T1000 (cell line): ENCODE measurements around the gene SCAMP3.
A peak's percentile ranks its signal among the peaks of the same experiment; 100 is the strongest.
"Not testable (repeated sequence)": the region's sequence is repeated elsewhere in the genome, so short reads cannot be mapped to it uniquely, and the experiment has no call there.

Experiments used
- DNase-seq: peaks from one replicate; lab custom pipeline; 2025; ENCODE audit warnings: mixed read lengths; lab: John Stamatoyannopoulos, UW

The SCAMP3 gene

DNA sequence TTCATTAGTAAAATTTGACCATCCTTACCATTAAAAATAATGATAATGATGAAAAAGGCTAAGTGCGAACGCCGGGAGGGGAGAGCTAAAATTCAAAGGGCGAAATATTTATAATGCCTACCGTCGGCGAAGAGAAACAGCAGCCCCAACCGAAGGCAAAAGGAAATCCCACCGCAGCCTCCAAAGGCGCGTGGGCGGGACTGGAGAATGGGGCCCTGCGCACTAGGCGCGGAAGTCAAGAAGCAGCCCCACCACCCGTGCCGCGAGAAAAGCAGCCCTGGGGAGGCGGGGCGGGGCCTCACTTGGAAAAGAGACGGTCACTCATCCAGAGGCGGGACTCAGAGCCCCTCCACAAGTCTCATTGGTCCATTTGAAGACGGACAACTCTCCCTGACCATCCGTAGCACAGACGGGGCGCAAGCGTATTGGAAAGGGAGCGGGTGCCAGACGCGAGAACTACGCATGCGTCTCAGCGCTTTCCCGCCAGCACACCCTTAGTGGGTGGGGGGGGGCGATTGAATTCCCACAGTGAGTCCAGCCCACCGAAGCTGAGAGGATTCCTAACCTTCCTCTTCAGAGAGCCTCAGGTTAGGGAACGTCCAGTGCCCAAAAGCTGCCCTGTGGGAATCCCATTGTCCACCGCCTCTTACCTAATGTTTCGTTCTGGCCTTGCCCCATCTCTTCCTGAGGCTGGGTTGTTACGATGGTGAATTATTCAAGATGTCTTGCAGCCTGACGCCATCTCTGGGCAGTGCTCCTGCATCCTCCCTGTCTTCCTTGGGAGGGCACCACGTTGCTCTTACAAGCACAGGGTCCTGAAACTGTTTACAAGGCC lies 34.7 kb downstream of the SCAMP3 start:
- peak; percentile 93 for DNase-seq

DNA sequence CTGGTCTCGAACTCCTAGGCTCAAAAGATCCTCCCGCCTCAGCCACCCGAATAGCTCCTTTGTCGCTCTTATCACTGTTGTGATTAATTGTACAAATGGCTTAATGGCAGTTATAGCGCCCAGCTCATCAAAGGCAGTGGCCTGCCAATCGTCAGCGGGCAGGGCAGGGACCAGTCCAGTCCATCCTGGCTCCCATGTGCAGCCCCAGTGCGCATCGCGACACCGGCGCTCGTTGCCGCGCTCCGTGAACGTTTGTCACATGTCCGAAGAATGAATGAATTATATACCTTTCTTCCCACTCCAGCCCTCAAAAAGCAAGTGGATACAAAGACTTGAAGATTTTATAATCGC lies 35.3 kb downstream of the SCAMP3 start:
- DNase-seq, result no peak

DNA sequence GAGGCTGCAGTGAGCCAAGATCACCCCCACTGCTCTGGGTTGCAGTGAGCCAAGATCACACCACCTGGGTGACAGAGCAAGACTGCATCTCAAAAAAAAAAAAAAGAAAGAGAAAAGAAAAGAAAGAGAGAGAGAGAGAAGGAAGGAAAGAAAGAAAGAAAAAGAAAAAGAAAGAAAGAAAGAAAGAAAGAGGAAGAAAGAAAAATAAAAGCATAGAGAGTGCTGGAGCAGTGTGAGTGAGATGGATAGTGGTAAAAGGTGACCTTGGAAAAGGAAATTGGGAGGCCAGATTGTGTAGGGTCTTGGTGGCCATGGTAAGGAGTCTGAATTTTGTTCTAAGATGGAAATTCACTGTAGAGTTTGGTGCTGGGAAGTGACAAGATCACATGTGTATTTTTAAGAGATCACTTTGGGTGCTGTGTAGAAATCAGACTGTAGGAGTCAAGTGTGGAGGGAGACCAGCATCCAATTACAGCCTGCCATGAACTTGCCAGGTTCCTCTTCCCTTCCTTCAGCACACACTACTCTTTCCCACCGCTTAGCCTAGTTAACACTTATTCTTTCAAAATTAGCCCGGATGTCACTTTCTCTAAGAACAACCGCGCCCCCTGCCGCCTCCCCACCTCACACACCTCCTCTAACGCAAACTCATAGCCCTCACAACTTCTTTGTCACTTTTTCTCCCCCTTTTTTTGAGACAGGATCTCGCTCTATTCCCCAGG lies 35.8 kb downstream of the SCAMP3 start:
- peak; percentile 1 for DNase-seq

DNA sequence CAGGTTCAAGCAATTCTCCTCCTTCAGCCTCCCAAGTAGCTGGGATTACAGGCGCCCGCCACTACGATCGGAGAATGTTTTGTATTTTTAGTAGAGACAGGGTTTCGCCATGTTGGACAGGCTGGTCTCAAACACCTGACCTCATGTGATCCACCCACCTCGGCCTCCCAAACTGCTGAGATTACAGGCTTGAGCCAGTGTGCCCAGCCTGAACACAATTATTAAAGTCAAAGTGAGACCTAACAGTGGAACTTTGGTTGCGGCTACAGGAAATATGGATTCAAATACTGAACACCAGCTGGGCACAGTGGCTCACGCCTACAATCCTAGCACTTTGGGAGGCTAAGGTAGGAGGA lies 36.8 kb downstream of the SCAMP3 start:
- DNase-seq, result not testable (repeated sequence)

DNA sequence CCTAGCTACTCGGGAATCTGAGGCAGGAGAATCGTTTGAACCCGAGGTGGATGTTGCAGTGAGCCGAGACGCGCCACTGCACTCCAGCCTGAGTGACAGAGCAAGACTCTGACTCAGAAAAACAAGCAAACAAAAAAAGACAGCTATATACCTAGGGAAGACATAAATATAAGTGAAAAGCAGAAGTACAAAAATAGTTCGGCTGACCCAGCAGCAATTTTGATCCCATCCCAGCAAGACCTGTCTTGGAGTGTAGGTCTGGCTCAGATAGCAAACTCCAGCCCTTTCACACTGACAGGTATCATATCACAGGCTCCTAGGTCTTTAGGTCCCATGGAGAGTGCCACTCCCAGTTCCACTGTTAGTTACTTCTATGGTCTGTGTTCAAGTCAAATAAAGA lies 39.1 kb downstream of the SCAMP3 start:
- DNase-seq, result no peak

DNA sequence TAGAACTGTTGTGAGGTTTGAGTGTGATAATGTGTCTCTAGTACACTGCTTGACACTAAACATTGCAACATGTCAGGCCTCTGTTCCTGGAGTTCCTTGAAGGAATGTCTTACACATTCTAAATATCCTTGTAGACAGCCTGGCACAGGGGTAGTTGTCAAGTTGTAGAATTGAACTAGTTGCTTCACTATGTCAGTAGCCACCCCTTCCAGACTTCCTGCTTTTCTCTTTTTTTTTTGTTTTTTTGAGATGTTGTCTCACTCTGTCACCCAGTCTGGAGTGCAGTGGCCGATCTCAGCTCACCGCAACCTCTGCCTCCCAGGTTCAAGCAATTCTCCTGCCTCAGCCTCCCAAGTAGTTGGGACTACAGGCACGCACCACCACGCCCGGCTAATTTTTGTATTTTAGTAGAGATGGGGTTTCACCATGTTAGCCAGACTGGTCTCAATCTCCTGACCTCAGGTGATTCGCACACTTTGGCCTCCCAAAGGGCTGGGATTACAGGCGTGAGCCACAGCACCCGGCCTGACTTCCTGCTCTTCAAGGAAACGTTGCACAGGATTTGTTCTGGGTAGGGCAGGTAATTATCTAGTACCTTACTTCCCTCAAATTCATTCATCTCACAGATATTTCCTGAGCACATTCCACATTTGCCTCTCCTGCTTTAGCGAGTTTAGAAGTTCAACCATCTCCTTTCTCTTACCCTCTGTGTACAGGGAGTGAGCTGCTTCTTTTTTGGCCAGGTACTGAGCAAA lies 41.8 kb downstream of the SCAMP3 start:
- DNase-seq, result not testable (repeated sequence)

DNA sequence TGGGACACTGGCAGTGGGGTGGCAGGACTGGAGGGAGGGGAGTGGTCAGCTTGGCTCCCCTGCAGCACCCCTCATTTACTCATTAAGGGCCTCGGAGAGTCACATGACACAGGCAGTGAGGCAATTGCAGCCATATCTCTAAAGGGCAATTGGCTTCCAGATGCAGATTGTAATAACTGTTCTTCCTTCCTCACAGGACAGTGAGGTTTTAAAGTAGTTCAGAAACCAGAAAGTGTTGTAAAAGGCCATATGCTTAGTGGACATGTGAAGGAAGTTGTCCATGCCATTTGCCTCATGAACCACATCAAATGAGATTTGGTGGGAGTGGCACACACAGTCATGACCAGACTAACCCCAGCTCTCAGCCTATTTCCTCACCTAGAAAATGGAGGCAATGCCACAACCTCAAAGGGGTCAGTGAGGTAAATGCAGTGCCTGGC lies 42.5 kb downstream of the SCAMP3 start:
- no peak for DNase-seq

DNA sequence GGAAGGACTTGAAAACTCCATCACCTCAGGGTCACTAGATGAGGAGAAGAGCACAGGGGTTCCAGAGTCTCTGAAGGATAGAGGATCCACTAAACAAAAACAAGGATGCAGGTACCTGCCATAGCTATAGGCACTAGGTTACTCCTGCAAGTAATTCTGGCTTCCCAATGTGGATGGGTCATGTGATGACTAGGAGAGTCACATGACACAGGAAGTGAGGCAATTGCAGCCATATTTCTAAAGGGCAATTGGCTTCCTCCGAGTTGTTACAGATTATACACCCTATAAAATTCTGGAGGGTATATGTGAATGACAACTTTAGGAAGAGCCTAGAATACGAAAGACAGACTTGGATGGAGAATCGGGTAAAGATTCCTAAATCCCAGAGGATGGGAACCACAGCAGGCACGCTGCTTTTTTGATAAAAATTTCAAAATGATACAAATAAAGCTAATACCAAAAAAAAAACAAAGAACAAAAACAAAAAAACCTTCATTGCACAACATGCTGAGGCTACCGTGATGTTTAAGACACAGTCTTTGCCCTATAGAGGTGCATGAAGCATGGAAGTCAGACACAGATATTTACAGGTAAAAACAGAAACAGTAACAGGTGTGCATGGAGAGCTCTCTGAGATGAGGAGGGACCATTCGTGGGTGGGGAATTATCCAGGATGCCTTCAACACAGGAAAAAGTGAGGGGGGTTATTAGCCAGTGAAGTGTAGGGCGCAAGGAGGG lies 43.1 kb downstream of the SCAMP3 start:
- DNase-seq, result peak; percentile 21

DNA sequence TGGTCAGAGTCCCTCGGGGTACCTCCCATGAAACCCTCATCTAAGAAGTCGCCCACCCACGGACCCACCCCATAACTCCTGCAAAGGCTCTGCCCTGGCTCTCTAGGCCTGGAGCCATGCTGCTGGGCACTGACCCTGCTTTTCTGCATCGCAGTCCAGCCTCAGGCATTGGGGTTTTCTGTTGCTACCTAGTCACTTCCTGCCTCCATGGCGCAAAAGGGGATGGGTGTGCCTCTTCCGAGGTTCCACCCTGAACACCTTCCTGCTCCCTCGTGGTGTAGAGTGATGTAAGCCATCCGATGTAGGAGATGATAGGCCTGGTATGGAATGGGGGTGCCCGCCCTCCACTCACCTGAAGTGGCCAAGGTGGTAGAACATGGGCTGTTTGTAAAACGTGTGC lies 47.5 kb downstream of the SCAMP3 start:
- DNase-seq, result not testable (repeated sequence)

DNA sequence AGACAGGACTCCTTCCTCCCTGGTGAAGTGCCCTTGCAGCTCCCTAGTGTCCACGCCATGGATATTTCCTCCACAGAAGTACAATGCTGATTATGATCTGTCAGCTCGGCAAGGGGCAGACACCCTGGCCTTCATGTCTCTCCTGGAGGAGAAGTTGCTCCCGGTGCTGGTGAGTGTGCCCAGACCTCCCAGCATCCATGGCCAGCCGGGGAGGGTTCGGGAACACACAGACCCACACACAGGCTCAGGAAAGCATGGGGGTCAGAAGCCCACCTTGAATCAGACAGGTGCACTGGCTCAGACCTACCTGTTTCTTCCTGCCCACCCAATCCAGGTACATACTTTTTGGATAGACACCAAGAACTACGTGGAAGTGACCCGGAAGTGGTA lies 50.1 kb downstream of the SCAMP3 start:
- DNase-seq, result not testable (repeated sequence)

DNA sequence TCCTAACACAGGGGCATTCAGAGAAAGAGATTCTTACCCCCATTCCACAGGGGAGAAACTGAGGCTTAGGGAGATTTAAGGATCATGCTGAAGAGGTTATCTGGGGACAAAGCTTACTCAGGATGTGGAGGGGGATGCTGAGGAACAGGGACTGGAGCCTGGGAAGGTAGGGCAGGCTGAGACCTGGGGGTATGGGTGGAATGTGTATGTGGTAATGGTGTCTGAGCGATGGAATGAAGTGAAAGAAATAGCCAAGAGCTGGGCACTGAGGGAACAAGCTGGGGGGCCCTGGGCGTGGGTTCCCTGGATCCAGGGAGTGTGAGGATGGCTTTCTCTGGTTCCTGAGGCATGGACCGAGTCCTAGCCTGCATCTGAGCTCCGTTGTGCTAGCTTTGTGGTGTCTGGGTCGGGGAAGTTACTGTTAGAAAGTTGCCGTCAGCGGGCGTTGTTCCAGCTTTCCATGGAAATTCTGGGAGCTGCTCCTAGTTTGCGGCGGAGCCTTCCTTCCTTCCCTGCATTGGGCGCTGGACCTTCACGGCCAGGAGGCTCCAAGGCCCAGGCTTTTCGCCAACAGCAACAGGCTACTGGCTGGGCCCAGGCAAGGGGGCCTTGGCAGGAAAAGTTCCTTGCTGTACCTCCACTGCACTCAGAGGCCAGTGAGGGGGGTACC lies 50.6 kb downstream of the SCAMP3 start:
- DNase-seq, result not testable (repeated sequence)

DNA sequence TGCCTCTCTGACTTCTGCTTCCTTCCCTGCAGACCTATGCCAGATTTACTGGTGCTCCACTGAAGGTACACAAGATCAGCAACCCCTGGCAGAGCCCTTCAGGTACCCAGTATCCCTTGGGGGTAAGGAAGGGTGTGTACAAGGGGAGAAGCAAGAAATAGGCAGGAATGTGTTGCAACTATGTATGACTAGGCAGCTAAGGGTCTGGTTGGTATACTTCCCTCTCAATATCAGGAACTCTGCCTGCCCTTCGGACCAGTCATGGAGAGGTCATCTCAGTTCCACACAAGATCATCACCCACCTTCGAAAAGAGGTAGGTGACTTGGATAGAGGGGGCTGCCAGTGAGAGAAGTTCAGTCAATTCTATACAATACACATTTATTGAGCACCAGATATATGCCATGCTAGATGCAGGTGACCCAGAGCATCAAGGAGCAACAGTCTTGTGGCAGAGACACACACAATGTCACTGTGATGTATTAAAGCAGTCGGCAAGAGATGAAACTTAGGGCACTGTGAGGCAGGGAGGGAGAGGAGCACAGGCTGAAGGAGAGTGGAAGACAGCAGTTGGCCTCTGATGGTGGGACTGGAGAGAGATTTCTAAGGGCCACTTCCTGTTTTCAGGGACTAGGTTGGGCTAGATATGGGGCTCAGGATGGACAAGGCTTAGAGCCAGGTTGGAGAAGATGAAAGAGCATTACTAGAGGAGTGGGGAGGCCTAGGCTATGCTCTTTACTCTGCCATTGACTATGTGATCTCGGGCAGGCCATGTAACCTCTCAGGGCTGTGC lies 51.7 kb downstream of the SCAMP3 start:
- DNase-seq, result no peak

DNA sequence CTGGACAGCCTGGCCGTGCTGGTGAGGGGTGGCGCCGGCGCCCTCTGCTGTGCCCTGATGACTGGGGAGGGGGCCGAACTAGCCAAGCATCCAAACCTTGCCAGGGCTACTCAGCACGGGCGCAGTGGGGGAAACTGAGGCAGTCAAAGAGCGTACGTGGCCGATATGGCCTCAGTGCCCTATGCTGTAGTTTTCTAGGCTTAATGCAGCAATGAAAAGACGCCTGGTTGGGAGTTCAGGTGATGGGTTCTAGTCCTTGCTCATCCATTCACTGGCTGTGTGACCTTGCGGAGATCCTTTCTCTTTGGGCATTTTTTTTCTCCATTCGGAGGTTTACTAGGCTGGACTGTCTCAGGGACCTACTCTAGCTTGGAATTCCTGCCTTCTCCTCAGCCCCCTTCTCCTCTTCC lies 52.8 kb downstream of the SCAMP3 start:
- no peak for DNase-seq

DNA sequence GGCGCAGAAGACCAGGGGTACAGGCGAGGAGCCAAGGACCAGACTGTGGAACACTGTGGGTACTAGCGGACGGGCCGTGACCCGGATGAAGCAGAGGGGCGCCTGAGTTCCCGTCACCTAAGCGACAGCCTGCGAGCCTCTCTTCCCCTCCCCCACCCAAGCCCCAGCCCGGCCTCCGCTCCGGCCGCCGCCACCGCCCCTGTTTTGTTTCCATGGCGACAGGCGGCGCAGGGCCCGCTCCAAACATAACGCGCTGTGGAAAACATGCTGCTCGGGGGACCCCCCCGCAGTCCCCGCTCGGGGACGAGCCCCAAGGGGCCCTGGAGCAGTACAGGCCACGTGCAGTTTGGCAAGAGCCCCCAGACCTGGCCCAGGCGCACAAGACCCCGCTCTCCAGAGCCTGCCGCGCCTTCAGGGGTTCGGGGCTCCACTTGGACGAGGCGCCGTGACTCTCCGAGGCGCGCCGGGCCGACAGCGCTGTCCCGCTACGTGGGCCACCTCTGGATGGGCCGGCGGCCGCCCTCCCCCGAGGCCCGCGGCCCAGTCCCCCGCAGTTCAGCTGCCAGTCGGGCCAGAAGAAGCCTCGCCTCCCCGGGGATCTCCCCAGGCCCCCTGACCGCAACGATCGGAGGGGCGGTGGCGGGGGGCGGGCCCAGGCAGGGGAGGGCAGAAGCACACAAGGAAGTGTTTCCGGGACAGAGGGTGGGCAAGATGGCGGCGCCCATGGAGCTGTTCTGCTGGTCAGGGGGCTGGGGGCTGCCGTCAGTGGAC lies 53.4 kb downstream of the SCAMP3 start, which contains the start of gene MTX1:
MTX1 (plus strand) TSS at position 155 of the 771 bp plus-strand sequence; CDS start at position 265, 110 bp downstream.
- peak; percentile 81 for DNase-seq

DNA sequence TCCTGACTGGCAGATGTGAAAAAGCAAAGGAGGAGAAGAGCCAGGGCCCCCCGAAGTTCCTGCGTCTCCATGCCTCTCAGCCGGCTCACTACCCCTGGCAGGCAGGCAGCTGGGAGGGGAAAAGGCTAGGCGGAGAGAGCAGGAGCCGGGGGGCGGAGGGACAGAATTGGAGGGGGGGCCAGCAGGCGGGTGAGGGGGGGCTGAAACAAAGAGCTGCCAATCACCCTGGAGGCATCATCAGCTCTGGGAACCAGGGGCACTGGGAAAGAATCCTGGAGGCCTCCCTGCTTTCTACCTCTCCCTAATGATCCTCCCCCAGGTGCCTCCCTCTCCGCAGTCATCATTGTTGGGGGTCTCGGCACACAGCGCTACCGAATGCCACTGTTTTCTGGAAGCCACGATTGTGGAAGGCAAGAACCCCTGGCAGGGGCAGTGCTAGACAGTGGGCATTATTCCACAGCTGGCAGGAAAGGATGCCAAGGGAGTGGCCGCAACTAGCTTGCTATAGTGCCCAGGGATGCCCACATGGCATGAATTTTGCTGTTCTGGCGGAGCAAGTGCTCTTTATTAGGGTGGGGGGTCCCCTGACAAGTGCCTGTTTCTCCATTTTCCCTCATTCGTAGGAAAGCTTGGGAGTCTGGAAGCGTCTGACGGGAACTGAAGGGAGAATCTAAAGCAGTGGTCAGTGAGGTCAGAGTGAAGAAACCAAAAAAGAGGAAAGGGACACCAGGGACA lies 54.2 kb downstream of the SCAMP3 start, which contains the start of gene THBS3:
THBS3 (minus strand) TSS at position 92 of the 735 bp plus-strand sequence; CDS start at position 71, 21 bp downstream.
- no peak for DNase-seq

DNA sequence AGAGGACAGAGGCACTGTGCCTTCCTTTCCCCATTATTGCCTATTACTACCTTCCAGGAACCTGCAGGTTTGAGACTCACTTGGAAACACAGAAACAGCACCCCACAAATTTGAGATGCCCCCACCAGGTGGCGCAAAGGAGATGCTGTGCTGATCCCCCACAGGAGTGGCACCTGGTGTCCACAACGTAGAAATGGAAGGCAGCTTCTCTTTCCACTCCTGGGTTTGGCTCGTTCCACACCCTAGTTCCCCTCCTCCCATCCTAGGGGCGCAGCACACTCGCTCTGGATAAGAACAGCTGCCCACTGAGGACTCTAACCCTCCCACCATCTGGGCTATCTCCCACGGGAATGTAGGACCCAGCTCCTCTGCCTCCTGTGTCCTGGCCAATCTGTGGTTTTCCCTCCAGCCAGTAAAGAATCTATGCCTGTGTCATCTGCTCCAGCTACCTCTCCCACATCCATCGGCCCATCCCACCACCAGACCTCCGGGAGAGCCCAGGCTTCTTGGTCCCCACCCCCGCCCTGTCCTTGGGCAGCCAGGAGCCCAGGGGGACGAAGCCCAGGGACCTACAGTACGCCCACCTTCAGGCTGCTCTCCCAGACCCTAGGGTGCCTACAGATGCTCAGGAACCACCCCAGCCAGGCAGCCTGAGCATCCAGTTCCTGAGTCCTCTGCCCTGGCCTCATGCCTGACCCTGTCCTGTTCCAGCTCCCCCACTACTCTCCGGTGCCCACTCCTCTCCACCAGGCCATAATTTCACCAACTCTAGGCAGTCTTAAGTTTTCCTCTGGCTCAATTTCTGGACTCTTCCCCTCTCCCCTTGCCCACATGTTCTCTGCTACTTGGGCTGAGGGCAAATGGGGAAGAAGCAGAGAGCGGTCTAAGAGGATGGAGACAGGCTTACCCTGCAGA lies 55.0 kb downstream of the SCAMP3 start:
- peak; percentile 64 for DNase-seq
